CD4-positive, alpha-beta memory T cell (primary cell): Measurements from ENCODE around the gene CDKN2AIP. TPM values are rescaled to one million over a fixed set of nuclear protein-coding genes. Genes with fewer than 3 reads are reported as not detected.

Experiments
- CTCF ChIA-PET: fragments of 350-600 bp; sonication (Branson Sonifier 250); formaldehyde crosslinking; loops from one replicate; lab custom pipeline; 2021; ENCODE audit warnings: inconsistent platforms; ENCODE audit not compliant: partially characterized antibody; lab: Charles Lee
- POLR2A ChIA-PET: fragments of 350-600 bp; sonication (Branson Sonifier 250); formaldehyde crosslinking; loops from one replicate; lab custom pipeline; 2021; ENCODE audit not compliant: partially characterized antibody; lab: Charles Lee
- DNase-seq, 5 donors: peaks; one replicate each; pipeline versions ENCODE4 v3.0.0 to v3.0.0-alpha.2; 2020 to 2022; ENCODE audit warnings: mixed read lengths in 1 of 5
- H3K27ac ChIP-seq: one replicate; pipeline ENCODE4 v1.7.0; 2013; ENCODE audit warnings: low read depth, low read length
- H3K27me3 ChIP-seq: 2 replicates; pipeline ENCODE4 v1.7.0; 2013; ENCODE audit warnings: mild to moderate bottlenecking, low read length, moderate library complexity; ENCODE audit not compliant: insufficient read depth
- H3K36me3 ChIP-seq: 2 replicates; pipeline ENCODE4 v1.7.0; 2013; ENCODE audit warnings: mild to moderate bottlenecking, low read length, moderate library complexity; ENCODE audit not compliant: insufficient read depth
- H3K4me1 ChIP-seq: 2 replicates; pipeline ENCODE4 v1.7.0; 2013; ENCODE audit warnings: mild to moderate bottlenecking, low read length, moderate library complexity; ENCODE audit not compliant: insufficient read depth
- H3K4me3 ChIP-seq, 2 donors: one replicate each; pipeline ENCODE4 v1.7.0; 2013; ENCODE audit warnings: low read length in 2 of 2, mild to moderate bottlenecking in 1 of 2
- H3K9me3 ChIP-seq, 2 donors: one replicate each; pipeline ENCODE4 v1.7.0; 2013; ENCODE audit warnings: low read length in 2 of 2, control low read depth in 1 of 2; ENCODE audit not compliant: control insufficient read depth in 1 of 2
- H3K27ac Mint-ChIP-seq, 7 donors: one replicate each; pipeline ENCODE4 v1.8.0; 2020 to 2021; ENCODE audit warnings: mixed read lengths in 7 of 7, mild to moderate bottlenecking in 6 of 7, inconsistent platforms in 3 of 7, moderate library complexity in 3 of 7
- H3K27me3 Mint-ChIP-seq, 2 donors: one replicate each; pipeline ENCODE4 v1.8.0; 2020 to 2021; ENCODE audit warnings: mixed read lengths in 2 of 2
- H3K36me3 Mint-ChIP-seq, 2 donors: one replicate each; pipeline ENCODE4 v1.8.0; 2020 to 2021; ENCODE audit warnings: mixed read lengths in 2 of 2, inconsistent platforms in 1 of 2, mild to moderate bottlenecking in 1 of 2
- H3K4me1 Mint-ChIP-seq, 4 donors: one replicate each; pipeline ENCODE4 v1.8.0; 2020 to 2021; ENCODE audit warnings: mixed read lengths in 4 of 4, mild to moderate bottlenecking in 1 of 4
- H3K4me3 Mint-ChIP-seq, 8 donors: one replicate each; pipeline ENCODE4 v1.8.0; 2020 to 2021; ENCODE audit warnings: mixed read lengths in 8 of 8, mild to moderate bottlenecking in 7 of 8, moderate library complexity in 6 of 8, inconsistent platforms in 3 of 8
- H3K9me3 Mint-ChIP-seq, 8 donors: one replicate each; pipeline ENCODE4 v1.8.0; 2020 to 2021; ENCODE audit warnings: mixed read lengths in 8 of 8, mild to moderate bottlenecking in 5 of 8, inconsistent platforms in 3 of 8, moderate library complexity in 1 of 8
- intact Hi-C: fragments of 100-400 bp; cut with micrococcal nuclease; formaldehyde crosslinking; loops from one replicate; pipeline ENCODE4 v1.15.1; 2023
- polyA plus RNA-seq, 2 donors: library from polyadenylated mRNA; unstranded; fragments of 300-500 nt; fragmentation: Illumina TruSeq; gene quantifications; one replicate each; pipeline ENCODE4 v1.2.3, GENCODE V29; 2021
- total RNA-seq, 2 experiments: library from RNA; stranded (reverse); gene quantifications; one replicate each; pipeline ENCODE4 v1.2.3, GENCODE V29; 2021

Gene CDKN2AIP
- total and polyA plus RNA-seq, 4 experiments from 2014 or later, result 18.9 to 51.1 (median 44.5) TPM

DNA sequence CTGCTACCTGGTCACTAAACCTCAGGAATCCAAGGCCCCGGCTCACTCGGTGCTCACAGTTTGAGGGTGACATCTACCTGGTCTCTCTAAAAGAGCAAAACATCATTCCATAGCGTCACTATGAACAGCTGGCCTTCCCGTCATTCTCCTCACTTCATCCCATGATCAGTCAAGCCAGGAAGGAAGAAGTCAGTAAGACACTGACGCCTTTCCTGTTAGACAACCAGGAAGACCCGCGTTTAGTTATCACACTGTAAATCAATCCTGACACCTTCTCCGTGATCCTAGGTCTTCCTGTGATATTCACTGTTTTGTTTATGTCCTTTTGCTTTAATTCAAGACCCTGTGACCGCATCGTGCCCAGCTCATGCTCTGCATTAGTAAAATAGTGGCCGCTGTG lies 31.6 kb upstream of the CDKN2AIP start:
- no peaks in the 10 kb centered on the region for H3K27me3 ChIP-seq
- Mint-ChIP-seq H3K4me1 (peaks cover 2 to 9% (median 3%) of the 10 kb centered on the region in 4 donors), H3K27me3 (no peaks in the 10 kb centered on the region), H3K27ac (peak overlapping the region in 1 of 7 donors; percentile 61), H3K36me3 (no peaks in the 10 kb centered on the region), H3K9me3 (no peaks in the 10 kb centered on the region), H3K4me3 (no peak overlapping the region)
- DNase-seq, result no peak
- intact Hi-C loops, result no loop called here
- H3K27ac ChIP-seq, result no peak overlapping the region
- POLR2A ChIA-PET, result no interaction called here
- H3K4me3 ChIP-seq, result no peak overlapping the region
- CTCF ChIA-PET, result no interaction called here
- no peaks in the 10 kb centered on the region for H3K4me1 ChIP-seq
- H3K9me3 ChIP-seq, result no peaks in the 10 kb centered on the region
- H3K36me3 ChIP-seq, result no peaks in the 10 kb centered on the region

DNA sequence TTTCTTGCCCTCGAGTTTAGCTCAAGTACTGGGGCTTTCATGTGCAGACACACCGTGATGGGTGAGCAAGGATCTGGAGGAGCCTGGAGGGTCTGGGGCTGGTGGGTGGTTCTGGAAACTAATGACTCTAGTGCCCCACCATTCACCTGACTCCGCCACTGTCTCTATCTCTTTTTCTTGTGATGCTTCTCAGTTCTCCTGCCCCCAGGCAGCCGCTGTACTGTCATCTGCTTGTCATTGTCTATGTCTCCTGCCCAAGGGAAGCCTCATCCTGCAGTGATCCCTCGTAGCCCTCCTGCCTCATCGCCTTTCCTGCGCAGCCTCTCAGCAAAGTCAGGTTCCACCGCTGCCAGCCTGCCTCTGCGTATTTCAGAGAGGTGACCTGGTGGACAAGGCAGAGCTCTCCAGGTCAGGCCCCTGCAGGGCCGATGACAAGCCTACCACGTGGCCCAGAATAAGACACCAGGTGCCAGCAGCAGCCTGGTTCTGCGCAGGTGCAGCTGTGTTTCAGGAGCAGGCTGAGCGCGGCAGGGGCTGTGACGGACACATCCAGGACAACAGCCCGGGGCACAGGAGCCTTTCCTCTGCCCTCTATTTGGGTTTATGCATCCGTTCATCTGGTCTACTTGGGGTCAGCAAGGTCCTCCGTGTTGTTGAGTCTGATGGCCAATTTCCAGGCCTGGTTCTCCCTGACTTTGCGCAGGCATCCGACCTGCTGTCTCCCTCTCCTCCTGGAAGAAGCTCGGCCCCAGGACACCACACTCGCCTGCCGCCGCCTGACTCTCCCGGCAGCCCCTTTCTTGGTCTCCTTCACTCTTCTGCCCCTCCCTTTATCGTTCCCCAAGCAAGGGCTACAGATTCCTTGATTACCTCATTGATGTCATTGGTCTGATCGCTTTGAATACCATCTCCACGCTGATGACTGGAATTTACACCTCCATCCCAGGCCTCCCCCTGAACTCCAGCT lies 30.9 kb upstream of the CDKN2AIP start:
- POLR2A ChIA-PET, result no interaction called here
- H3K9me3 Mint-ChIP-seq, result no peaks in the 10 kb centered on the region
- H3K4me3 ChIP-seq, result no peak overlapping the region

DNA sequence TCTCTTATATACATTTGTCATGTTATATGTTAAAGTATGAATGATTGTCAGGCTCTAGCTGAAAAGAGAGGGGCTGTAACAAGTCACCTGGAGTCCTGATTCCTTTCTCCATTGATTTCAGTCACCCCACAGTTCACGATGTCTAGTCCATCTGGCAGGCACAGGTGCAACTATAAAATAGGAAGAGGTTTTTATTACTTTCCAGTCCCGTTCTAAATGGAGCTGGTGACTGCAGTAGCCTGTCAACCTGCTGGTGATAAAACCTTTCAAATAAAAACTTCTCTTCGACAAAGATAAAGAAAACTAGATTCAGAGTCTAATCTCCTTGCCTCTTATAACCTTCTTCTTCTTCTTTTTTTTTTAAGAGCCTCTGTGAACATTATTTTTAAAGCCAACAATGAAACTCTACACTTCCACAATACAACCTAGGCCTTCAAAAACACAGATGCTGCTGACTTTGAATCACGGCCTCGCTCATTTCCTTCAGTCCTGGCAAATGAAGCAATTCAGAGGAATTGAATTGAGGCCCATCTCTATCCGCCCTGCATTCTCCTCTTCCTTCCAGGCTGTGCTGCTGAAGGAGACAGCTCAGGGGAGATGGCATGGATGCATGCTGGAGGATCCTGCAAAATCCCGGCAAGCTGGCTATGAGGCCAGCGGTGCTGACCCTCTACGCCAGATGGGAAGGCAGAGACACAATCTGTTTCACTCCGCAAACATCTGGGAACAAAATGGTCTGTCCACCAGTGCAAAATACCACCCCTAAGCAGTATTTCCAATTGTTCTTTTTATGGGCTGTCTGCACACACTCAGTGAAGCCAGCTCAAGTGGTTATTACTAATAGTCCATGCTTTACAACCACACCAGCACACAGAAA lies 27.3 kb upstream of the CDKN2AIP start:
- ChIA-PET CTCF (interaction anchor here (1.2 to 1.5 kb wide), 2 partner anchors 10 kb away, joined by 5 to 6 read pairs; no protein-coding TSS in a partner anchor), POLR2A (interaction anchor here (1.3 kb wide), 1 partner anchor 27 kb away, joined by 5 read pairs; the partner anchor contains the start of gene CDKN2AIP)
- DNase-seq, result no peak
- H3K9me3 Mint-ChIP-seq, result no peaks in the 10 kb centered on the region
- H3K27ac Mint-ChIP-seq, result peak overlapping the region in 2 of 7 donors; percentile 55 to 73
- no peaks in the 10 kb centered on the region for H3K27me3 Mint-ChIP-seq
- H3K4me1 ChIP-seq, result no peaks in the 10 kb centered on the region
- no peak overlapping the region for H3K4me3 Mint-ChIP-seq
- H3K27me3 ChIP-seq, result no peaks in the 10 kb centered on the region
- no peaks in the 10 kb centered on the region for H3K36me3 Mint-ChIP-seq
- no peak overlapping the region for H3K27ac ChIP-seq
- H3K4me1 Mint-ChIP-seq, result peaks cover 0 to 5% (median 3%) of the 10 kb centered on the region in 4 donors
- no peaks in the 10 kb centered on the region for H3K36me3 ChIP-seq
- intact Hi-C loops, result no loop called here
- H3K9me3 ChIP-seq, result no peaks in the 10 kb centered on the region
- H3K4me3 ChIP-seq, result no peak overlapping the region

More for the DNA sequence above, 30.9 kb upstream of the CDKN2AIP start:
- Histone ChIP-seq H3K27me3 (no peaks in the 10 kb centered on the region), H3K4me1 (no peaks in the 10 kb centered on the region), H3K27ac (no peak overlapping the region), H3K9me3 (no peaks in the 10 kb centered on the region), H3K36me3 (no peaks in the 10 kb centered on the region)
- CTCF ChIA-PET, result no interaction called here
- intact Hi-C loops, result no loop called here
- H3K27me3 Mint-ChIP-seq, result no peaks in the 10 kb centered on the region
- DNase-seq, result no peak
- no peak overlapping the region for H3K4me3 Mint-ChIP-seq
- no peaks in the 10 kb centered on the region for H3K36me3 Mint-ChIP-seq
- H3K4me1 Mint-ChIP-seq, result peaks cover 0 to 5% (median 3%) of the 10 kb centered on the region in 4 donors
- H3K27ac Mint-ChIP-seq, result peak overlapping the region in 2 of 7 donors; percentile 3 to 30

DNA sequence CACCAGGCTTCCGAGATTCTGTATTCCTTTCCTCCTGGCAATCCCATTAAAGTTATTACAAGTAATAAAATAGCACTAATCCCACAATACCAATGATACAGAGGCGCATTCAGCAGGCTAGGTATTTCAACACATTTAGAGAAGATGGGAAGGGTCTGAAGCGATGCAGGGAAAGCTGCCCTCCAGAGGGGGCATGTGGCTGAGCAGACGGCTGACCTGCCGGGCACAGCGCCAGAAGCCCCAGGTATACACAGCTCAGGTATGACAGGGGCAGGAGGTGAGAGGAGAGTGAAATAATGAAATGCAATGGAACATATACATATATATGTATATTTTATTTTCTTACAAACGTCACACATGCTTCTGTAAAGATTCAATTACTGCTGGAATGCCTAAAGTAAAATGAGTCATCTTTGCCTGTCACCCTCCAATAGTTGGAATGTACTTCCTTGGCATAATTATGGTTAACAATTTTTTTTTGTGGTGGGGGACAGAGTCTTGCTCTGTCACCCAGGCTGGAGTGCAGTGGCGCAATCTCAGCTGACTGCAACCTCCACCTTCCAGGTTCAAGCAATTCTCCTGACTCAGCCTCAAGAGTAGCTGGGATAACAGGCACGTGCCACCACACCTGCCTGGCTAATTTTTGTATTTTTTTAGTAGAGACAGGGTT lies 21.3 kb upstream of the CDKN2AIP start:
- Mint-ChIP-seq H3K36me3 (no peaks in the 10 kb centered on the region), H3K4me1 (peaks cover 7 to 12% (median 8%) of the 10 kb centered on the region in 4 donors), H3K4me3 (no peak overlapping the region), H3K27me3 (no peaks in the 10 kb centered on the region), H3K9me3 (no peaks in the 10 kb centered on the region), H3K27ac (peak overlapping the region in 1 of 7 donors; percentile 19)
- POLR2A ChIA-PET, result no interaction called here
- Histone ChIP-seq H3K27me3 (no peaks in the 10 kb centered on the region), H3K4me3 (no peak overlapping the region), H3K9me3 (no peaks in the 10 kb centered on the region), H3K4me1 (peaks cover 5% of the 10 kb centered on the region), H3K36me3 (no peaks in the 10 kb centered on the region), H3K27ac (no peak overlapping the region)
- no peak for DNase-seq
- intact Hi-C loops, result no loop called here
- CTCF ChIA-PET, result no interaction called here

GRCh38 chr4:183424109-183424744 lies 20.2 kb upstream of the CDKN2AIP start:
- intact Hi-C loops, result no loop called here
- no peaks in the 10 kb centered on the region for H3K9me3 Mint-ChIP-seq
- H3K27ac Mint-ChIP-seq, result peak overlapping the region in 6 of 7 donors; percentile 8 to 87 (median 43)
- H3K4me3 ChIP-seq, result no peak overlapping the region
- H3K36me3 Mint-ChIP-seq, result no peaks in the 10 kb centered on the region
- H3K27ac ChIP-seq, result no peak overlapping the region
- no peaks in the 10 kb centered on the region for H3K36me3 ChIP-seq
- CTCF ChIA-PET, result interaction anchor here (0.6 kb wide), 1 partner anchor 19 kb away, joined by 3 read pairs; no protein-coding TSS in a partner anchor
- H3K27me3 Mint-ChIP-seq, result no peaks in the 10 kb centered on the region
- no peaks in the 10 kb centered on the region for H3K9me3 ChIP-seq
- no peak overlapping the region for H3K4me3 Mint-ChIP-seq
- H3K4me1 Mint-ChIP-seq, result peaks cover 8 to 14% (median 9%) of the 10 kb centered on the region in 4 donors
- H3K27me3 ChIP-seq, result no peaks in the 10 kb centered on the region
- POLR2A ChIA-PET, result no interaction called here
- peaks cover 5% of the 10 kb centered on the region for H3K4me1 ChIP-seq
- DNase-seq, result no peak

DNA sequence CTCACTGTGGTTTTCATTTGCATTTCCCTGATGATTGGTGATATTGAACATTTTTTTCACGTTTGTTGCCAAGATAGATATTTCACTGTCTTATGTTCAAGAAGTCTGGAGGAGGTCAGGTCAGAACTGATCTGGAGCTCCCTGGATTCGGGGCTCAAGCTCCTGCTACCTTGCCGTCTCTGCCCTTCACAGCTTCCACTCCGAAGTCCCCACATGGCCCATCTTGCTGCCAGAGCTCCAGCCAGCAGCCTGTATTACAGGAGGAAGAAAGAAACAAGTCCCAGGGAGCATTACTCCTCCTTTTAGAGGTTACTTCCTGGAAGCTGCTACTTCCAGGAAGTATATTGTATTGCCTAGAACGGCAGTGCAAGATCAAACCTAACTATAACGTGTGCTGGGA lies 17.9 kb upstream of the CDKN2AIP start:
- CTCF ChIA-PET, result interaction anchor here (1.4 kb wide), 1 partner anchor 19 kb away, joined by 7 read pairs; no protein-coding TSS in a partner anchor
- DNase-seq, result no peak
- peak overlapping the region in 1 of 8 donors; percentile 10 for H3K4me3 Mint-ChIP-seq

More for the DNA sequence above, 17.9 kb upstream of the CDKN2AIP start:
- H3K4me1 Mint-ChIP-seq, result peaks cover 18 to 35% (median 26%) of the 10 kb centered on the region in 4 donors
- H3K9me3 Mint-ChIP-seq, result no peaks in the 10 kb centered on the region
- no peak overlapping the region for H3K4me3 ChIP-seq
- H3K9me3 ChIP-seq, result no peaks in the 10 kb centered on the region
- H3K27me3 Mint-ChIP-seq, result no peaks in the 10 kb centered on the region
- H3K27ac Mint-ChIP-seq, result peak overlapping the region in 6 of 7 donors; percentile 14 to 73 (median 48)
- intact Hi-C loops, result no loop called here
- no peaks in the 10 kb centered on the region for H3K36me3 ChIP-seq
- H3K36me3 Mint-ChIP-seq, result no peaks in the 10 kb centered on the region
- H3K27me3 ChIP-seq, result no peaks in the 10 kb centered on the region
- H3K27ac ChIP-seq, result no peak overlapping the region
- H3K4me1 ChIP-seq, result peaks cover 25% of the 10 kb centered on the region
- POLR2A ChIA-PET, result interaction anchor here (2.1 kb wide), 1 partner anchor 17 kb away, joined by 10 read pairs; the partner anchor contains the start of gene CDKN2AIP
